ENCODE data around the gene KIR3DL1.
"Not testable (repeated sequence)": the region's sequence is repeated elsewhere in the genome, so short reads cannot be mapped to it uniquely, and the experiment has no call there.

KIR3DL1 gene

DNA sequence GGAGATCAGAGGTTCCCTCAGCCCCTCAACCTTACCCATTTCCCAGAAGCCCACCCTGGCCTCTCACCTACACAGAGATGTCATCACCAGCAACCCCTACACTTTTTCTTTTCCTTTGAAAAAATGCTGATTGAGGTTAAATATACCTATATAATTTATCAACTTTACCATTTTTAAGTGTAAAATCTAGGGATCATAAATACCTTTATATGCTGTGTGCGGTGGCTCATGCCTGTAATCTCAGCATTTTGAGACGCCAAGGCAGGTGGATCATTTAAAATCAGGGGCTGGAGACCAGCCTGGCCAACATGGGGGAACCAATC is 9.8 kb upstream of the KIR3DL1 start:
- DNase-seq (ENCODE audit: extremely low read depth in 1 of 2, low read depth in 1 of 2) = no peak

GRCh38 chr19:54814571-54814970 is 1.7 kb upstream of the KIR3DL1 start:
- DNase-seq (ENCODE audit: extremely low read depth in 1 of 2, low read depth in 1 of 2) = not testable (repeated sequence)

DNA sequence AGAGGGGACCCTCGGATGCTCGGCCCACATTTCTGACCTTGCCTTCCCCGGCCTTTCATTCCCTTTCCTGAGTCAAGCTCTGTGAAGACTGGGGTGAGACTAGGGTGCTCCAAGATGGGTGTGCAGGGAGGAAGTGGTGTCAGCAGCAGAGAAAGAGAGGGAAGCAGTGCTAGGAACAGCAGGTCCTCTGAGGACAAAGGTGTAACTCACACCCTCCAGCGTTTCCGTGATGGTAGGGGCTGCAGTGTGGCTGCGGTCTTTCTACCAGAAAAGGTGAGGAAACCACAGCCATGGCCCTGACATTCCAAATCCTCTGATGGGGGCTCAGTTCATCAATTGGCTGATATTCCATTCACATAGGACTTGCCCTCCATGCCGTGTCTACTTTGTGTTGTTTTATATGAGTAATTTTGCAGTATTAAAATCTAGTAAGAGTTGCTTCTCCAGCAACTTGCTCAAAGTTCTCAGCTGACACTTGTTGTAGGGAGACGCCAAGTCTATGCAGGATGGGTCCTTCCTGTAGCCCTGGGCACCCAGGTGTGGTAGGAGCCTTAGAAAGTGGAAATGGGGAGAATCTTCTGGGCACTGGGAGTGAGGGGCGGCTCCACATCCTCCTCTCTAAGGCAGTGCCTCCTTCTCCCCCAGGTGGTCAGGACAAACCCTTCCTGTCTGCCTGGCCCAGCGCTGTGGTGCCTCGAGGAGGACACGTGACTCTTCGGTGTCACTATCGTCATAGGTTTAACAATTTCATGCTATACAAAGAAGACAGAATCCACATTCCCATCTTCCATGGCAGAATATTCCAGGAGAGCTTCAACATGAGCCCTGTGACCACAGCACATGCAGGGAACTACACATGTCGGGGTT is 1.6 kb downstream of the KIR3DL1 start:
- no peak for DNase-seq (ENCODE audit: extremely low read depth in 1 of 2, low read depth in 1 of 2)

GRCh38 chr19:54824416-54824815 is 8.1 kb downstream of the KIR3DL1 start:
- DNase-seq (ENCODE audit: extremely low read depth in 1 of 2, low read depth in 1 of 2) = not testable (repeated sequence)

- not testable (repeated sequence) for DNase-seq (ENCODE audit: extremely low read depth in 1 of 2, low read depth in 1 of 2)
These were observed 9.1 kb downstream of the KIR3DL1 start for GRCh38 chr19:54825326-54825725.

- not testable (repeated sequence) for DNase-seq (ENCODE audit: extremely low read depth in 1 of 2, low read depth in 1 of 2)
These were observed 11.8 kb downstream of the KIR3DL1 start for GRCh38 chr19:54828064-54828463.

DNA sequence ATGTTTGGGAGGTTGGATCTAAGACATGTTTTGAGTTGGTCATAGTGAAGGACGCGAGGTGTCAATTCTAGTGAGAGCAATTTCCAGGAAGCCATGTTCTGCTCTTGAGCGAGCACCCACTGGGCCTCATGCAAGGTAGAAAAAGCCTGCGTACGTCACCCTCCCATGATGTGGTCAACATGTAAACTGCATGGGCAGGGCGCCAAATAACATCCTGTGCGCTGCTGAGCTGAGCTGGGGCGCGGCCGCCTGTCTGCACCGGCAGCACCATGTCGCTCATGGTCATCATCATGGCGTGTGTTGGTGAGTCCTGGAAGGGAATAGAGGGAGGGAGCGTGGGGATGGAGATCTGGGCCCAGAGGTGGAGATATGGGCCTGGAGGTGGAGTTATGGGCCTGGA is 16.2 kb downstream of the KIR3DL1 start, which contains the start of gene KIR2DS4:
Gene KIR2DS4, plus strand, starts transcription at position 181 of the 400 bp plus-strand sequence.
- DNase-seq (ENCODE audit: extremely low read depth in 1 of 2, low read depth in 1 of 2) = not testable (repeated sequence)

DNA sequence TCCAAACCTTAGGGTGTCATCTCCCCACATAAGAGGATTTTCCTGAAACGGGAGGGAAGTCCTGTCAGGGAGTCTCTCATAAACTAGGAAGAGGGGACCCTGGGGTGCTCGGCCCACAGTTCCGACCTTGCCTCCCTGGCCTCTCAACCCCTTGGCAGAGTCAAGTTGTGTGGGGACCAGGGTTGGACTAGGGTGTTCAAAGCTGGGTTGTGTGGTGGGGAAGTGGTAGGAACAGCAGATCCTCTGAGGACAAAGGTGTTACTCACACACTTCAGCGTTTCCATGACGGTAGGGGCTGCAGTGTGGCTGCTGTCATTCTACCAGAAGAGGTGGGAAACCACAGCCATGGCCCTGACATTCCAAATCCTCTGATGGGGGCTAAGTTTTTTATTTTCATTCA is 18.9 kb downstream of the KIR3DL1 start:
- DNase-seq (ENCODE audit: extremely low read depth in 1 of 2, low read depth in 1 of 2) = not testable (repeated sequence)

DNA sequence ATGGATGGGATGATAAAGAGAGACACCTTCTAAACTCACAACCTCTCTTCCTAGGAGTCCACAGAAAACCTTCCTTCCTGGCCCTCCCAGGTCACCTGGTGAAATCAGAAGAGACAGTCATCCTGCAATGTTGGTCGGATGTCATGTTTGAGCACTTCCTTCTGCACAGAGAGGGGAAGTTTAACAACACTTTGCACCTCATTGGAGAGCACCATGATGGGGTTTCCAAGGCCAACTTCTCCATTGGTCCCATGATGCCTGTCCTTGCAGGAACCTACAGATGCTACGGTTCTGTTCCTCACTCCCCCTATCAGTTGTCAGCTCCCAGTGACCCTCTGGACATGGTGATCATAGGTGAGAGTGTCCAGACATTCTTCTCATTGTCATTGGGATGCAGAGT is 21.3 kb downstream of the KIR3DL1 start:
- DNase-seq (ENCODE audit: extremely low read depth in 1 of 2, low read depth in 1 of 2) = not testable (repeated sequence)

- DNase-seq (ENCODE audit: extremely low read depth in 1 of 2, low read depth in 1 of 2) = not testable (repeated sequence)
These were observed 26.9 kb downstream of the KIR3DL1 start for GRCh38 chr19:54843171-54843570.

- not testable (repeated sequence) for DNase-seq (ENCODE audit: extremely low read depth in 1 of 2, low read depth in 1 of 2)
These were observed 33.9 kb downstream of the KIR3DL1 start, which contains the start of gene KIR3DL2 for GRCh38 chr19:54850061-54850640. KIR3DL2 (plus strand) TSS chr19:54850443; CDS start chr19:54850476, 33 bp downstream.

- DNase-seq (ENCODE audit: extremely low read depth in 1 of 2, low read depth in 1 of 2) = no peak
These were observed 34.7 kb downstream of the KIR3DL1 start for GRCh38 chr19:54850930-54851329.

GRCh38 chr19:54851353-54851752 is 35.1 kb downstream of the KIR3DL1 start:
- no peak for DNase-seq (ENCODE audit: extremely low read depth in 1 of 2, low read depth in 1 of 2)

GRCh38 chr19:54855241-54855640 is 39.0 kb downstream of the KIR3DL1 start:
- not testable (repeated sequence) for DNase-seq (ENCODE audit: extremely low read depth in 1 of 2, low read depth in 1 of 2)

DNA sequence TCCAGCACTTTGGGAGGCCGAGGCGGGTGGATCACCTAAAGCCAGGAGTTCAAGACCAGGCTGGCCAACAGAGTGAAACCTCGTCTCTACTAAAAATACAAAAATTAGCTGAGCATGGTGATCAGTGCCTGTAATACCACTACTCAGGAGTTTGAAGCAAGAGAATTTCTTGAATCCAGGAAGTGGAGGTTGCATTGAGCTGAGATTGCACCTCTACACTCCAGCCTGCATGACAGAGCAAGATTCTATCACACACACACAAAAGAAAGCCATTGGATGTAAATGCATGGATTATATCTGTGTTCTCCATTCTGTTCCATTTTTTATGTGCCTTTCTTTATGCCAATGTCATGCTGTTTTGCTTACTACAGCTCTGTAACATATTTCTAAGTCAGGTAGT is 42.2 kb downstream of the KIR3DL1 start:
- DNase-seq (ENCODE audit: extremely low read depth in 1 of 2, low read depth in 1 of 2) = not testable (repeated sequence)

DNA sequence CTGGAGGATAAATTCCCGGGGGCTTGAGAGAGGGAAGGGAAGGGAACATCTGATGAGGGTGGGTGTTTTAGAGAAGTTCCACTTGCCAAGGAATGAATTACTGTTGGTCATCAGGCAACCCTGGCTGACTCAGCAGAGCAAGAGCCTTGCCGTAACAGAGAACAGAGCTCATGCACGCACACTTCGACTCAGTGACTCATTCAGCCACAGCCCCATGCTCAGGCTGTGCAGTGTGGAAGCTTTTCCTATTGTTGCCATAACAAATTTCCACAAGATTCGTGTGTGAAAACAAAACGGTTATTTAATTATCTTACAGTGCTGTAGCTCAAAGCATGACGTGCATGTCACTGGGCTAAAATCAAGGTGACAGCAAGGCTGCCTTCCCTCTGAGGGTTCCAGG is 43.2 kb downstream of the KIR3DL1 start:
- not testable (repeated sequence) for DNase-seq (ENCODE audit: extremely low read depth in 1 of 2, low read depth in 1 of 2)

- not testable (repeated sequence) for DNase-seq (ENCODE audit: extremely low read depth in 1 of 2, low read depth in 1 of 2)
These were observed 47.2 kb downstream of the KIR3DL1 start for GRCh38 chr19:54863459-54863858.

DNA sequence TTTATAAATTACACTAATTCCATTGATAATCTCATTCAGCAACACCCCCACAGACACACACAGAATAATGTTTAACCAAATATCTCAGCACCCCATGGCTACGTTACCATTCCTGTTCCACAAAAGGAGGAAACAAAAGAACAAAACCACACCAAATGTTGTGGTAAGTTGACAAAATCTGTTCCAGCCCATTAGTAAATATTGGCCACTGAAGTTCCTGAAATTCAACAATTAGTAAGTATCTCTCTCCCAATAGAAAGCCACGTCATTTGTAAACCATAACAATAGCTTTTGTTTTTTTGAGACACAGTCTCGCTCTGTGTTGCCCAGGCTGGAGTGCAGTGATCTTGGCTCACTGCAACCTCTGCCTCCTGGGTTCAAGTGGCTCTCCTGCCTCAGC is 55.4 kb downstream of the KIR3DL1 start:
- DNase-seq (ENCODE audit: extremely low read depth in 1 of 2, low read depth in 1 of 2) = no peak

- DNase-seq (ENCODE audit: extremely low read depth in 1 of 2, low read depth in 1 of 2) = no peak
These were observed 57.7 kb downstream of the KIR3DL1 start, which contains the start of gene FCAR for GRCh38 chr19:54873990-54874389. FCAR (plus strand) TSS chr19:54874235; CDS start chr19:54874290, 55 bp downstream.

DNA sequence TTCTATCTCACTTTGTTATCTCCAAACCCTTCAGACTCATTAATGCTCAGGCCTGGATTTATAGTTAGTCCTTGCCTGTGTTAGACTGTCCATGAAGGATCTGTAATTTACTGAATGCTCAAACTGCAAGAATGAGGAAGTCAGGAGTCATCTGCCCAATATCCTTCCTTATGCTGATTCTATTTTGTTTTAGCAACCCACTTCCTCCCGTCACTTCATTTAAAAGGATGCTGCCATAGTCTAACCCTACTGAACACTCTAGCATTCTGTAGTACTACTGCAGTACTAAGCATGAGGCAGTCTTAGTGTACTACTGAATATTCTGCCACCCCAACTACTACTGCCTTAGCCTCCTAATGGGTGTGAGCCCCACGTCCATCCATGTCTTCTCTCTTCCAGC is 59.2 kb downstream of the KIR3DL1 start:
- DNase-seq (ENCODE audit: extremely low read depth in 1 of 2, low read depth in 1 of 2) = no peak

DNA sequence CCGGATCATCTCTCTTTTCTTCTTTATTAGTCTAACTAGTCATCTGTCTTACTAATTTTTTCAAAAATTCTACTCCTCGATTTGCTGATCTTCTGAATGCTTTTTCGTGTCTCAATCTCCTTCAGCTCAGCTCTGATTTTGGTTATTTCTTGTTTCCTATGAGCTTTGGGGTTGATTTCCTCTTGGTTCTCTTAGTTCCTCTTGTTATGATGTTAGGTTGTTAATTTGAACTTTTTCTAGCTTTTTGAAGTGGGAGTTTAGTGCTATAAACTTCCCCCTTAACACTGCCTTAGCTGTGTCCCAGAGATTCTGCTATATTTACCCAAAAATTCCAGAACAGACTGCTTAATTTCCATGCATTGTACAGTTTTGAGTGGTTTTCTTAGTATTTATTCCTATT is 61.2 kb downstream of the KIR3DL1 start:
- DNase-seq (ENCODE audit: extremely low read depth in 1 of 2, low read depth in 1 of 2) = no peak
